Adipose tissue (tissue), 3 donors: ENCODE data around the gene SIRPB2. TPM values are rescaled to one million over a fixed set of nuclear protein-coding genes. Genes with fewer than 3 reads are reported as not detected.

Experiments used
- H3K27ac ChIP-seq: one replicate; pipeline ENCODE4 v1.5.1; 2013; ENCODE audit warnings: low read depth, low read length
- WGBS, 3 donors: extraction: QIAGEN DNeasy Blood & Tissue Kit; methylation state at CpG; one replicate each; pipeline ENCODE4 v1.1.7; 2013; 5-methylcytosine and 5-hydroxymethylcytosine counted together
- polyA plus RNA-seq, 3 donors: library from polyadenylated mRNA; stranded (reverse); fragments of 200-250 nt; gene quantifications; one replicate each; pipeline ENCODE4 v1.2.3, GENCODE V29; 2013
- donor health status: healthy with polysubstance abuse.
- donor health status: Bipolar disorder and iron deficiency.
- donor health status: healthy.

Gene SIRPB2
- polyA plus RNA-seq, 3 donors, result 0.75 to 6.1 (median 3.6) TPM

DNA sequence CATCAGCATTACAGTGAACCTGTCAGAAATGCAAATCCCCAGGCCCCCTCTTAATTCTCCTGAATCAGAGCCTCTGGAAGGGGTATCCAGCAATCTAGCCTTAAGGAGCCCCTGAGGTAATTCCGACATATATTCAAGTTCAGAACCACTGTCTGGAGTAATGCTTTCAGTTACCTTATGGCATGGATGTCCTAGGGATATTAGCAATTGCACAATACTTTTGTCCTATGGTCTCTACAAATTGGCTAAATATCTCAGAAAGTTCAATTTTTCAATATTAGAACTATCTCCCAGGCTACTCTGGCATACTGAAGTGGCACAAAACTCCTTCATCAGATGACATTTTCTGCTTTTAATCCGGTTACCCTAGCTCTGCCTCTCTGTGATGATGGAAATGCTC lies 30.9 kb downstream of the SIRPB2 start:
- WGBS, 3 donors, result 99 to 100% (median 99%) methylated on average over 2 of the region's 2 CpGs

GRCh38 chr20:1457992-1458391 lies 33.2 kb downstream of the SIRPB2 start:
- 96 to 100% (median 97%) methylated on average over 2 of the region's 2 CpGs for WGBS, 3 donors
- H3K27ac ChIP-seq, result no peak overlapping the region

More for the DNA sequence above, 30.9 kb downstream of the SIRPB2 start:
- no peak overlapping the region for H3K27ac ChIP-seq

DNA sequence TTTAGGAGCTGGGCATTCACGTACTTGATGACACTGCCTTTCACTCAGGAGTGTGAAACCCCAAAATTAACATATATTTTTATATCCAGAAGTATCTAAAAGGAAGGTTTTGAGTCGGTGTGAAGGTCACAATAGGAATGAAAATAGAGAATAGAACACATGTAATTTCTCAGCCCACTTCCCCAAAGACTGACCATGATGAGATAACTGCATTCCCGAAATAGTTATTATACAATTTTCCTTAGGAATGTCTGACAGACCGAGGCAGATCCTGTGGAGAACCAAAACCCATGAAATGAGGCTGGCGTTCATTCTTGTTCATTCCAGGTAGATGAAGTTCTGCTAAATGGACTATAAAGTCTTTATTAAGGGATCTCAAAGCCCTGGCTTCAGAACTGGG lies 34.9 kb downstream of the SIRPB2 start:
- 79 to 83% (median 80%) methylated on average over 5 of the region's 5 CpGs for WGBS, 3 donors

GRCh38 chr20:1450926-1451491 lies 40.2 kb downstream of the SIRPB2 start:
- no peak overlapping the region for H3K27ac ChIP-seq

More for the DNA sequence above, 34.9 kb downstream of the SIRPB2 start:
- no peak overlapping the region for H3K27ac ChIP-seq

GRCh38 chr20:1449370-1449769 lies 41.9 kb downstream of the SIRPB2 start:
- 90 to 92% (median 91%) methylated on average over 6 of the region's 6 CpGs for WGBS, 3 donors
- H3K27ac ChIP-seq, result no peak overlapping the region

- no peak overlapping the region for H3K27ac ChIP-seq
- 82 to 88% (median 84%) methylated on average over 4 of the region's 4 CpGs for WGBS, 3 donors
Measured at GRCh38 chr20:1448081-1448620, 43.1 kb downstream of the SIRPB2 start.

DNA sequence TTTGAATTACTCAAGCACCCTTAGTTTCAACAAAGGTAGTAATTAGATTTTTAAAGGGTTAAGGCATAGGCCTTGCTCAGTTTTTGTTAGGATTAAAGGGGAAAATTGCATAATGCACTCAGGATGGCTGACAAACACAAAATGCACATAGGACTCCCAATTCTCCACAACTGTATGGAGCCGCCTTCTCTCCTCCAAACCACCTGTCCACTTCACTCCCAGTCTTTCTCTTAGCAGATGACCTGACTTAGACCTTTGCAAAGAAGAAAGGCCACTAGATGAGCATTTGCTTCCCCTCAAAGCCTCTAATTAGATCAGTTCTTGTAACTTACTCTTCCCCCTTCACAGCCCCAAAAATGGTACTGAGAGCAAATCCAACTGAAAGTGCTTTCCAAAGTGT lies 44.7 kb downstream of the SIRPB2 start:
- H3K27ac ChIP-seq, result no peak overlapping the region
- WGBS, 3 donors, result 100% methylated on average over 1 of the region's 1 CpG

GRCh38 chr20:1443085-1443484 lies 48.1 kb downstream of the SIRPB2 start:
- 43 to 65% (median 50%) methylated on average over 5 of the region's 5 CpGs for WGBS, 3 donors
- H3K27ac ChIP-seq, result no peak overlapping the region

DNA sequence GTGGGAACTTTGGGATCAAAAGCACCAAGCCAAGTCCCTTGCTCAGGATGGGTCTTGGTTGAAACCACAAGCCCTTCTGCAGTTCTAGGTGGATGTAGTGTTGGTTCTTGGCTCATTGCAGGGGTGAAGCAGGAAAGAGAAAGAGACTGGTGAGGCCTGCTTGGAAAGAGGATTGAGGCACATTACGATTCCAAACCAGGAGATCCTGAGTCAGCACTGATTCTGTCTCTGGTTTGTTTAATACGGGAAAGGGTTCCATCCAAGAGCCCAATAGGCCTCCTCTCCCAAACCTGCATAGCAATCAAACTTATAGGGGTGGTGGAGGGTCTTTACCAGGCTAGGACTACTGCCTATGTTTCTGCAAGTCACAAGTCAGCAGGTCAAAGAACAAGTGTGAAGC lies 48.9 kb downstream of the SIRPB2 start:
- no peak overlapping the region for H3K27ac ChIP-seq
- 90 to 94% (median 92%) methylated on average over 2 of the region's 2 CpGs for WGBS, 3 donors

- H3K27ac ChIP-seq, result no peak overlapping the region
- 76 to 79% (median 78%) methylated on average over 3 of the region's 3 CpGs for WGBS, 3 donors
Measured at GRCh38 chr20:1441133-1441532, 50.1 kb downstream of the SIRPB2 start.

DNA sequence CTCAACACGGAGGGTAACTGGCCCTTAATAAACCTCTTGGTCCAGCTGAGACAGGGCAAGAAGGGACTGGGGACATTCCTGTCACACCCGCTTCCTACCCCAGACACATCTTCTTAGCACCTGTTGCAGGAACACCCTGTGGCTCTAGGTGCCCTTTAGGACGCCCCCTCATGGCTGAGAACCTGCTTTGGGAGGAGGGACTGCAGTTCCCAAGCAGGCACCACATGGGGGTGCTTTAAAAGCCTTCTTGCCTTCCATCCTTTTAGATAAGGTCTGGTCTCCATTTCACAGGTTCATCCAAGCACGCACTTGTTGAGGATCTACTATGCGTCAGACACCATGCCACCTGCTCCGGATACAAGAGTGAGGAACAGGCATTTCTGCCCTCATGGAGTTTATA lies 51.2 kb downstream of the SIRPB2 start:
- no peak overlapping the region for H3K27ac ChIP-seq
- WGBS, 3 donors, result 76 to 79% (median 76%) methylated on average over 6 of the region's 6 CpGs

DNA sequence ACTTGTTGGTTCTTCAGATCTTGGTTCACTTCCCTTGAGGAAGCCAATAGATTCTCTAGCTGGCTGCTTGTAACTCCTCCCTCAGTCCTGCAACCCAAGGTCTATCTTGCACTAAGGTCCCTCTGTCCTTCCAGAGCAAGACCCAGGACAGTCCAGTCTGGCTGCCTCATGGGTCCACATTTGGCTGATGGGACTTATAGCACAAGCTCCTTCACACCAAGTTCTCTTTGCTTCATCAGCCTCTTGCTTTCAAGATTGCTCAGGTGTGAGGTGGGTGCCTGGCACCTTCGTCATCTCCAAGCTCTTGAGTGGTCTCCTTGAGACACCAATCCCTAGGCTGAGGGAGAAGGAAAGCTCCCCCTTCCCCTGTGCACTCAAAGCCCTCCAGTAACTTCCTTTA lies 52.9 kb downstream of the SIRPB2 start:
- H3K27ac ChIP-seq, result no peak overlapping the region
- 30 to 45% (median 41%) methylated on average over 1 of the region's 1 CpG for WGBS, 3 donors

- WGBS, 3 donors, result 30 to 33% (median 33%) methylated on average over 5 of the region's 5 CpGs
- no peak overlapping the region for H3K27ac ChIP-seq
Measured at GRCh38 chr20:1437235-1437904, 53.9 kb downstream of the SIRPB2 start.

DNA sequence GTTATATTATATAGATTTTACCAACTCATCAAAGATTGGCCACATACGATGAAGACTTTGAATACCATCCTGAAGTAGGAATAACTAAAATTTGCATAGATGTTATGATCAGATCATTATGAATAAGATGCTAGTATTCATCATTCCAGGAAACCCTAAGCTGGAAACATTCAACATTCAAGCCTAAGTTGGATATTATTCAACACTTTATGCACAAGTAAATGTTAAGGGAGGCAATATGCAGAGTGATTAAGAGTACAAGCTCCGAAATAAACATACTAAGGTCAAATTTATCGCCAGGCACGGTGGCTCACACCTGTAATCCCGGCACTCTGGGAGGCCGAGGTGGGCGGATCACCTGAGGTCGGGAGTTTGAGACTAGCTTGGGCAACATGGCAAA lies 55.0 kb downstream of the SIRPB2 start:
- no peak overlapping the region for H3K27ac ChIP-seq
- 89 to 92% (median 91%) methylated on average over 8 of the region's 8 CpGs for WGBS, 3 donors

DNA sequence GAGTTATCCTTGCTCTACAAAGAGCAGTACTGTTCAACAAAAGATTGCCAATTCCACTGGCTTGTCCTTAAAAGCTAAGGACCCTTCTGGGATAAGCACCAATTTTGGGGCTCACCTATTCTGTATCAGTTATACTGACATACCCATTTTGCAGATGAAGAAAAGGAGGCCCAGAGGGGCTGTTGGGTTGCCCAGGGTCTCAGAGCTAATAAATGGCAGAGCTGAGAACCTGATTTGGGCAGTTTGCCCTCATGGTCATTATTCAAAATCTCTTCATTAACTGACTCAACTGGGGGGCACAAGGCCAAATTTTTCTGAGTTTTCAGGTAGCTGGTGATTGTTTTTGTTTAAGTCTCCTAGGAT lies 55.9 kb downstream of the SIRPB2 start:
- H3K27ac ChIP-seq, result no peak overlapping the region

- 38 to 79% (median 42%) methylated on average over 2 of the region's 2 CpGs for WGBS, 3 donors
- H3K27ac ChIP-seq, result no peak overlapping the region
Measured at GRCh38 chr20:1434571-1435336, 56.5 kb downstream of the SIRPB2 start.

GRCh38 chr20:1431158-1431557 lies 60.1 kb downstream of the SIRPB2 start:
- H3K27ac ChIP-seq, result no peak overlapping the region
- 28 to 64% (median 63%) methylated on average over 1 of the region's 1 CpG for WGBS, 3 donors

GRCh38 chr20:1430004-1430451 lies 61.2 kb downstream of the SIRPB2 start:
- no peak overlapping the region for H3K27ac ChIP-seq
- 64 to 83% (median 73%) methylated on average over 1 of the region's 1 CpG for WGBS, 3 donors

DNA sequence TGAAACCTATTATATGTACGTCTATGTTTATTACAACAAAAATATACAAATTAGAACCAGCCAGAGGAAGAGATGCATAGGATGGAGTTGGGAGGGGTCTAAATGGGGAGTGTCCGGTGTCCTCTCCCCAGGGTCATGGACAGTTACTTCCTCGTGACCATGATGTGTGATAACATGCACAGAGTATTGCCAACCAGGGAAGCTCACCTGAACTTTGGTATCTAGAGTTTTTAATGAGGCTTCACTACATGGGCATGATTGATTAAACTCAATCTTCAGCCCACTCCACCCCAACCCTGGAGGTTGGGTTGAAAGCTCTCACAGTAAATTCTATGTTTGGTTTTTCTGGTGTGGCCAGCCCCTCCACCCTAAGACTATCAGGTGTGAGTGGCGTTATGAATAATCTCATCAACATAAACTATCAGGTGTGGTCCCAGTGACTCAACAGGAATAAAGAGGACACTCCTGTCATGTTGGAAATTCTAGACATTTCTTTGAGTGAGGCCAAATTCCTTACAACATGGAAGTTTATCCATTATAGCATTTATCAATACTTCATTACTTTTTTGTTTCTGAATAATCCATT lies 62.0 kb downstream of the SIRPB2 start:
- H3K27ac ChIP-seq, result no peak overlapping the region
- WGBS, 3 donors, result 66 to 88% (median 81%) methylated on average over 4 of the region's 4 CpGs
